ENCODE results near the gene BCAR1. TPM values are rescaled to one million over a fixed set of nuclear protein-coding genes. Genes with fewer than 3 reads are reported as not detected.
A peak's percentile ranks its signal among the peaks of the same experiment; 100 is the strongest.

BCAR1 gene
- total and polyA plus RNA-seq, 2 of the 13 experiments (the other 11 are each of a cell fraction or from before 2014, with no cell fraction given), result 48.1 to 51.7 TPM

DNA sequence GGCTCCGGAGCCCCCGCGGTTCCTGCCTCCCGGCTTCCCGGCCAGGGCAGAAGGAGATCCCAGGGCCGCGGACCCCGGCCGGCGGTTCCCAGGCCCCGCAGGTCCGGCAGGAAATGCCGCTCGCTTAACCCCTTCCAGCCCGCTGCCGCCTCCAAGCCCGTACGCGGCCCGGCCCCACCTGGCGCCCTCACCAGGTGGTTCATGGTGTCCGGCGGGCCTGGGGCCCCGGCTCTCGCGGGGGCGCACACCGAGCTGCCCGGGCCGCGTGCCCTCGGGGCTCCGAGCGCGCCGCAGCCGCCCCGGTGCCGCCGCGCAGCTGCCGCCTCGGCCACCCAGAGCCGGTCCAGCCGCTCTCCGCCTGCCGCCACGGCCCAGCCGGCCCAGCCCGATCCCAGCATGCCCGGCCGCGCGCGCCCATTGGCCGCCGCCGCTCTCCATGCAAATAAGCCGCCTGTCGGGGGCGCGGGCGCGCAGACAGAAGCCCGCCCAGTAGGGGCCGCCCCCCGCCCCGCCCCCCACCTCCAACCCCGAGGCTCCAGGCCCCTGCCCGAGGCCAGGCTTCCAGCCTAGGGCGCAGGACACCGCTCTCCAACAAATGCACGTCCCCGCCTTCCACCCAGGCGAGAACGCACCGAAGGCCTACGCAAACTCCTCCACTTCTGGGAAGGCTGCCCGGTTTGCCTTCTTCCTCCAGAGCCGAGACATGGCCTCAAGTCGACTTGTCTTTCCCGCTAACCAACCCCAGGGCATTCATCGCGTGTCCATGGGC lies at the start of gene BCAR1 (continued):
- TF ChIP-seq, protein P1, sequence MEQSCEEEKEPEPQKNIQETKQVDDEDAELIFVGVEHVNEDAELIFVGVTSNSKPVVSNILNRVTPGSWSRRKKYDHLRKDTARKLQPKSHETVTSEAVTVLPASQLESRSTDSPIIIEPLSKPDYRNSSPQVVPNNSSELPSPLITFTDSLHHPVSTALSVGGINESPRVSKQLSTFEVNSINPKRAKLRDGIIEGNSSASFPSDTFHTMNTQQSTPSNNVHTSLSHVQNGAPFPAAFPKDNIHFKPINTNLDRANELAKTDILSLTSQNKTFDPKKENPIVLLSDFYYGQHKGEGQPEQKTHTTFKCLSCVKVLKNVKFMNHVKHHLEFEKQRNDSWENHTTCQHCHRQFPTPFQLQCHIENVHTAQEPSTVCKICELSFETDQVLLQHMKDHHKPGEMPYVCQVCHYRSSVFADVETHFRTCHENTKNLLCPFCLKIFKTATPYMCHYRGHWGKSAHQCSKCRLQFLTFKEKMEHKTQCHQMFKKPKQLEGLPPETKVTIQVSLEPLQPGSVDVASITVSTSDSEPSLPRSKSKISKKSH (CRISPR knock-in tag; IDR thresholded peaks at IDR 0.05; ENCODE audit: borderline replicate concordance), result no peak
- TF ChIP-seq ZNF180 (CRISPR knock-in tag; IDR thresholded peaks at IDR 0.05; ENCODE audit: borderline replicate concordance, low read depth) (no peak), KDM2A (CRISPR knock-in tag; IDR thresholded peaks at IDR 0.05; ENCODE audit: borderline replicate concordance, low read depth) (peak; percentile 67; the same call in 1 of the 2 replicates), MTERF4 (CRISPR knock-in tag; IDR thresholded peaks at IDR 0.05) (no peak), MBD4 (IDR thresholded peaks at IDR 0.05; ENCODE audit: borderline replicate concordance, low read length) (no peak), GLI4 (CRISPR knock-in tag; IDR thresholded peaks at IDR 0.05; ENCODE audit: borderline replicate concordance) (no peak), ZSCAN21 (CRISPR knock-in tag; IDR thresholded peaks at IDR 0.05; ENCODE audit: borderline replicate concordance) (peak; percentile 31; the same call in 1 of the 2 replicates), KLF12 (CRISPR knock-in tag; IDR thresholded peaks at IDR 0.05; ENCODE audit: borderline replicate concordance) (peak; percentile 49; the same call in 1 of the 2 replicates), MED1 (CRISPR knock-in tag; IDR thresholded peaks at IDR 0.05) (peak; percentile 15; the same call in 1 of the 2 replicates), ZNF709 (CRISPR knock-in tag; IDR thresholded peaks at IDR 0.05) (peak; percentile 58; the same call in 1 of the 2 replicates), IRF2 (CRISPR knock-in tag; IDR thresholded peaks at IDR 0.05) (peak; percentile 17; the same call in 1 of the 2 replicates), ZNF329 (CRISPR knock-in tag; IDR thresholded peaks at IDR 0.05; ENCODE audit: low read depth) (0 out of 2 replicates have a peak, but pooled peaks have one; percentile 50)
- TF ChIP-seq, protein P2, sequence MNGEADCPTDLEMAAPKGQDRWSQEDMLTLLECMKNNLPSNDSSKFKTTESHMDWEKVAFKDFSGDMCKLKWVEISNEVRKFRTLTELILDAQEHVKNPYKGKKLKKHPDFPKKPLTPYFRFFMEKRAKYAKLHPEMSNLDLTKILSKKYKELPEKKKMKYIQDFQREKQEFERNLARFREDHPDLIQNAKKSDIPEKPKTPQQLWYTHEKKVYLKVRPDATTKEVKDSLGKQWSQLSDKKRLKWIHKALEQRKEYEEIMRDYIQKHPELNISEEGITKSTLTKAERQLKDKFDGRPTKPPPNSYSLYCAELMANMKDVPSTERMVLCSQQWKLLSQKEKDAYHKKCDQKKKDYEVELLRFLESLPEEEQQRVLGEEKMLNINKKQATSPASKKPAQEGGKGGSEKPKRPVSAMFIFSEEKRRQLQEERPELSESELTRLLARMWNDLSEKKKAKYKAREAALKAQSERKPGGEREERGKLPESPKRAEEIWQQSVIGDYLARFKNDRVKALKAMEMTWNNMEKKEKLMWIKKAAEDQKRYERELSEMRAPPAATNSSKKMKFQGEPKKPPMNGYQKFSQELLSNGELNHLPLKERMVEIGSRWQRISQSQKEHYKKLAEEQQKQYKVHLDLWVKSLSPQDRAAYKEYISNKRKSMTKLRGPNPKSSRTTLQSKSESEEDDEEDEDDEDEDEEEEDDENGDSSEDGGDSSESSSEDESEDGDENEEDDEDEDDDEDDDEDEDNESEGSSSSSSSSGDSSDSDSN (CRISPR knock-in tag; IDR thresholded peaks at IDR 0.05), result peak; percentile 76
- TF ChIP-seq, protein P3, sequence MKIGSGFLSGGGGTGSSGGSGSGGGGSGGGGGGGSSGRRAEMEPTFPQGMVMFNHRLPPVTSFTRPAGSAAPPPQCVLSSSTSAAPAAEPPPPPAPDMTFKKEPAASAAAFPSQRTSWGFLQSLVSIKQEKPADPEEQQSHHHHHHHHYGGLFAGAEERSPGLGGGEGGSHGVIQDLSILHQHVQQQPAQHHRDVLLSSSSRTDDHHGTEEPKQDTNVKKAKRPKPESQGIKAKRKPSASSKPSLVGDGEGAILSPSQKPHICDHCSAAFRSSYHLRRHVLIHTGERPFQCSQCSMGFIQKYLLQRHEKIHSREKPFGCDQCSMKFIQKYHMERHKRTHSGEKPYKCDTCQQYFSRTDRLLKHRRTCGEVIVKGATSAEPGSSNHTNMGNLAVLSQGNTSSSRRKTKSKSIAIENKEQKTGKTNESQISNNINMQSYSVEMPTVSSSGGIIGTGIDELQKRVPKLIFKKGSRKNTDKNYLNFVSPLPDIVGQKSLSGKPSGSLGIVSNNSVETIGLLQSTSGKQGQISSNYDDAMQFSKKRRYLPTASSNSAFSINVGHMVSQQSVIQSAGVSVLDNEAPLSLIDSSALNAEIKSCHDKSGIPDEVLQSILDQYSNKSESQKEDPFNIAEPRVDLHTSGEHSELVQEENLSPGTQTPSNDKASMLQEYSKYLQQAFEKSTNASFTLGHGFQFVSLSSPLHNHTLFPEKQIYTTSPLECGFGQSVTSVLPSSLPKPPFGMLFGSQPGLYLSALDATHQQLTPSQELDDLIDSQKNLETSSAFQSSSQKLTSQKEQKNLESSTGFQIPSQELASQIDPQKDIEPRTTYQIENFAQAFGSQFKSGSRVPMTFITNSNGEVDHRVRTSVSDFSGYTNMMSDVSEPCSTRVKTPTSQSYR (CRISPR knock-in tag; IDR thresholded peaks at IDR 0.05; ENCODE audit: borderline replicate concordance), result peak; percentile 51; the same call in 1 of the 2 replicates
- TF ChIP-seq, protein P4, sequence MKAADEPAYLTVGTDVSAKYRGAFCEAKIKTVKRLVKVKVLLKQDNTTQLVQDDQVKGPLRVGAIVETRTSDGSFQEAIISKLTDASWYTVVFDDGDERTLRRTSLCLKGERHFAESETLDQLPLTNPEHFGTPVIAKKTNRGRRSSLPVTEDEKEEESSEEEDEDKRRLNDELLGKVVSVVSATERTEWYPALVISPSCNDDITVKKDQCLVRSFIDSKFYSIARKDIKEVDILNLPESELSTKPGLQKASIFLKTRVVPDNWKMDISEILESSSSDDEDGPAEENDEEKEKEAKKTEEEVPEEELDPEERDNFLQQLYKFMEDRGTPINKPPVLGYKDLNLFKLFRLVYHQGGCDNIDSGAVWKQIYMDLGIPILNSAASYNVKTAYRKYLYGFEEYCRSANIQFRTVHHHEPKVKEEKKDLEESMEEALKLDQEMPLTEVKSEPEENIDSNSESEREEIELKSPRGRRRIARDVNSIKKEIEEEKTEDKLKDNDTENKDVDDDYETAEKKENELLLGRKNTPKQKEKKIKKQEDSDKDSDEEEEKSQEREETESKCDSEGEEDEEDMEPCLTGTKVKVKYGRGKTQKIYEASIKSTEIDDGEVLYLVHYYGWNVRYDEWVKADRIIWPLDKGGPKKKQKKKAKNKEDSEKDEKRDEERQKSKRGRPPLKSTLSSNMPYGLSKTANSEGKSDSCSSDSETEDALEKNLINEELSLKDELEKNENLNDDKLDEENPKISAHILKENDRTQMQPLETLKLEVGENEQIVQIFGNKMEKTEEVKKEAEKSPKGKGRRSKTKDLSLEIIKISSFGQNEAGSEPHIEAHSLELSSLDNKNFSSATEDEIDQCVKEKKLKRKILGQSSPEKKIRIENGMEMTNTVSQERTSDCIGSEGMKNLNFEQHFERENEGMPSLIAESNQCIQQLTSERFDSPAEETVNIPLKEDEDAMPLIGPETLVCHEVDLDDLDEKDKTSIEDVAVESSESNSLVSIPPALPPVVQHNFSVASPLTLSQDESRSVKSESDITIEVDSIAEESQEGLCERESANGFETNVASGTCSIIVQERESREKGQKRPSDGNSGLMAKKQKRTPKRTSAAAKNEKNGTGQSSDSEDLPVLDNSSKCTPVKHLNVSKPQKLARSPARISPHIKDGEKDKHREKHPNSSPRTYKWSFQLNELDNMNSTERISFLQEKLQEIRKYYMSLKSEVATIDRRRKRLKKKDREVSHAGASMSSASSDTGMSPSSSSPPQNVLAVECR (CRISPR knock-in tag; IDR thresholded peaks at IDR 0.05; ENCODE audit: borderline replicate concordance), result peak; percentile 32; the same call in 1 of the 2 replicates

Data from HepG2 (cell line).